Daoy (cell line): ENCODE measurements around the gene SSH2. TPM values are rescaled to one million over a fixed set of nuclear protein-coding genes. Genes with fewer than 3 reads are reported as not detected.
"Not testable (repeated sequence)": the region's sequence is repeated elsewhere in the genome, so short reads cannot be mapped to it uniquely, and the experiment has no call there.

Source experiments
- DNase-seq: peaks from one replicate; pipeline ENCODE4 v3.0.0-alpha.2; 2015; ENCODE audit warnings: low read depth
- total RNA-seq: library from RNA; depleted of rRNA; stranded (reverse); fragments of >200 nt; shearing (Covaris generic); gene quantifications from 2 replicates; pipeline ENCODE4 v1.2.3, GENCODE V29; 2014

SSH2 gene
- total RNA-seq, 1 experiment from 2014 or later: 4.6 TPM

DNA sequence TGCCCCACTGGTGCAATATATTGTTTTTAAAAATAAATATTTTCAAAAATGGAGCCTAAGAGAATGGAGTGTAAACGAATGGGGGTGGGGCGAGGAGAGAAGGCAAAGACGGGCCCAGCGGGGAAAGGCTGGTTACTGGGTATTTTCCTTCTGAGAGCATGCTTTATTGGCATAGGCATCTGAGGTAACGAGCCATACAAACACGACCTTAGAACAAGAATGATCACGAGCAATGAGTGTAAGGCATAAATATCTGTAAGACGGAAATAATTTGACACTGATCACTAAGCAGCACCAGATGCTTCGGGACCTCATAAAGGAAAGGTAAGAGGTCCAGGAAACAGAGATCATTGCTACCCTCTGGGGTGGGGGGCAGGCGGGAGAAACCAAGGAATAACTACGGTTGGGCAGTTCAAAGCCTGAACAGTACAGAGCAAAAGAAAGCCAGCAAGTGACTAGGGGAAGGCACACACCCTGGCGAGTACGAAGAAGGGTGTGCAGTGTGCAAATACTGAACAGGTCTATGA is 959 bp downstream of the SSH2 start:
- peak; percentile 41 for DNase-seq

DNA sequence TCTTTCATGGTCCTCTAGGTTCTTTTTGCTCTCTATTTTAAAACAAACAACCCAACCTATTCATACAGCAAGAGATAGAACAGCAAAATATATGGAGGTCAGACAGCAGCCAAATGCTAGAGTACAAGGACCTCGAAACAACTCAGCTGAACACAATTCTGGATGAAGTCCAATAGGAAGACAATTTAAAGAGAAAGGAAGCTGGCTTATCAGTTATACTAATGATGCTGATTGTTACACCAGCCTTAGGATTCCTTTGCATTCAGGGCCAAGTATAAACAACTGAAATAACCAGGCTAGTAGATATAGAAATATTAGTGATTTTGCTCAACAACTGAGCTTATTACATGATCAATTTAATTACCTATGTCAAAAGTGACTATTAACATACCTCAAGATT is 2.5 kb downstream of the SSH2 start:
- DNase-seq: no peak

DNA sequence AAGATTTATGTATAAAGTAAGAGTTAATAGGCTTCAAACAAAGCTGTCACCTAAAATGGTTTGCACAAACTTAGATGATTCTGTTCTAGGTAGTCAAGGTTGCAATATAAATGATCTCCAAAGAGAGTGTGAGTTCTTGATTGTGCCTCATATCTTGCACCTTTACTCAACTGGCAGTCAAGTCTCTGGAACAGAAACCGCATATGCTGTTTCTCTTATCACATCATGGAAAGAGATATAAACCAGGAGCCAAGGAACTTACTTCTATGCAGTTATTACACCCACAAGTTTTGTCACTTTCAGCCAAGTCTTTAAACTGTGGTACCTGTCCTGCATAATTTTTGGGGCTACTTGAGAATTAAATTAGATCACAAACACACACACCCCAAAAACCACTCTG is 5.2 kb downstream of the SSH2 start:
- DNase-seq: no peak

DNA sequence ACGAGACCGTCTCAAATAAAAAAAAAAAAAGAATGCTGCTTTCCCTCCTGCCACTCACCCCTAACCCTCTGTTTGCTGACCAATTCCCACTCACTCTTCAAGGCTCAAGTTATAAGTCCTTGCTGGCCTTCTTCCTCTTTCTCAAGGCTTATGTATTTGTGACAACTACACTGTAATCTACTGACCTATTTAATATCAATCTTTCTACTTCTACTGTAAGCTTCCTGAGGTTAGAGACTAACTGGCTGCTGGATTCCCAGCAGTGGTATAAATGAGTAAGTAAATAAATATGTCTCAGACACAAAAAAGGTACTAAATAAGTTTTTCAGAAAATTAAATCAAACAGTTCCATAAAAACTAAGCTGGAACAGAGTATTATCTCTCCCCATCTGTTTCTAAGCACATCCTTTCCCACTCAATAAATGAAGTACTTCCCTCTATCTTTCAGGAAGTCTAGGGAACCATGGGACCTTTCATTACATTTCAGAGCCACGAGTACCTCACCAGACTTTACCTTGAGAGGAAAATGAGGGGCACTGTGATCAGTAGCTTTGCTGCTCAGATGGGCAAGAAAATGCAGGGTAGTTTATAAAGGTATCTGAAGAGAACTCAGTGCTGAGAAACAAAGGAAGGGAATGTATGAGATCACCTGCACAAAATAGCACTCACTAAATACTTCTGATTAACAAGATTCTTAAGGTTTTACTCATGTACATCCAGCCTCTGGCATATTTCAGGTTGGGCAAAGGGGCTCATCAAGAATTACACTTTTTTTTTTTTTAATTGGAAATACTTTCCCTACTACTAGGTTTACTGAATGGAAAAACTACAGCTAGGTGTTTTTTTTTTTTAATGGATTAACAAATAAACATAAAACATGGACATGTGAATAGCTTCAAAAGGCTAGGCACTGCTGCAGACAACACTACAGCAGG is 10.8 kb downstream of the SSH2 start:
- peak; percentile 30 for DNase-seq

DNA sequence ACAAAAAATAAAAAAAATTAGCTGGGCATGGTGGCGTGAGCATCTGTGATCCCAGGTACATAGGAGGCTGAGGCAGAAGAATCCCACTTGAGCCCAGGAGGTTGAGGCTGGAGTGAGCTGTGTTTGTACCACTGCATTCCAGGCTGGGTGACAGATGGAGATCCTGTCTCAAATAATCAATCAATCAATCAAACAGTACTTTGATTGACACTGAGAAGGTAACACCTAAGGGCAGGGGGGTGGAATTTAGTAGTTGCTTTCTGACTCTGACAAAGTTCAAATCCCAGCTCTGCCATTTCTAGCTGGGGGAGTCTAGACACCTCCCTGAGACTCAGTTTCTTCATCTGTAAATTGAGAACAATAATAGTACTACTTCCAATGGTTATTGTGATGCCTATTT is 12.0 kb downstream of the SSH2 start:
- DNase-seq: no peak

DNA sequence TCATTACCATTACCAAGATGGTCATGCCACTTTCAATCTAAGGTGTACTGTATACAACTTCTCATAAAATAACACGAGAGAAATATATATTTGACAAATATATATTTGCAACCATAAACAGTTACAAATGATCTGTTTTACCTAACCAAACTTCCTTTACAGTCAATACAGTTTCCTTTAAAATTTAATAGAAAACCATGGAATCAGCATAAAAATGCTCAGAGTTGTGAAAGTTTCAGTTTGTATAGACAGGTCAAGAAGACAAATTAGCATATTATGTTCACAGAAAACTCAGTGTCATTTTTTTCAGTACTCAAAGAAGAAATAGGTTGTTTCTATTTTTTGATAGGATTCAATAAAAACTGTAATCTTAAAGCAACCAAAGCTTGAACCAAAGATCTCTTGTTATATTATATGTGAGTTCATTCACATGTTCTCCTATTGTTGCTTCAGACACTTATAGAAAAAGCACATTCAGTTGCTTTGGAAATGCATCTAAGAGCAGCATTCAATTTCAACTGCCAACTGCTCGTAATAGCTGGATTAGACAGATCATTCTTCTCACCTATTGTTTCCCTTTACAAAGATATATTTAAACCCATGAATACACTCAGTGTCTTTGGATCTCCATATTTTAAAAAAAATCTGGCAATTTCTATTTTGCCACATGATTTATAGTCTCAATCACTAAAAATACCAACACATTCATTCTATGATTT is 15.1 kb downstream of the SSH2 start:
- no peak for DNase-seq

DNA sequence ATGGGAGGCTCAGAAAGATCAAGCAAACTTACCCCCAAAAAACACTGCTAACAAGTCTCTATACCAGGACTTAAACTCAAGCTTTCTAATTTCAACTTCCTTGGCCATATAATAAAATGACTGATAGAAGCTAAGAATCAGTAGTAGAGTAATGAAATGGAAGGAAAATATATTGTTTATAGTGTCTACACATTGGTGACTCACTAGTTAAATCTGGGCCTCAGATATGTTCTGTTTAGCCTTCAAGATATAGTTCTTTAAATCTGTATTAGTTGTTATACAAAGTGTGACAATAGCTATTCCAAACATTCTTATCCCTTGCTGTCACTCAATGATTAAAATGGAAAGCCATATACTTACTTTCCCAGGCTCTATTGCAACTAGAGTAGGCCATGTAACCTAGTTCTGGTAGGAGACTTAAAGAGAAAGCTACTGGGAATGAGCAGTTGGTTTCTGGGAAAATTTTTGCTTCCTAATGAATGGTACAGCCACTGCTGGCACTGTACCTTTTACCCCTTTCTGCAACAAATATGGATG is 18.3 kb downstream of the SSH2 start:
- no peak for DNase-seq

DNA sequence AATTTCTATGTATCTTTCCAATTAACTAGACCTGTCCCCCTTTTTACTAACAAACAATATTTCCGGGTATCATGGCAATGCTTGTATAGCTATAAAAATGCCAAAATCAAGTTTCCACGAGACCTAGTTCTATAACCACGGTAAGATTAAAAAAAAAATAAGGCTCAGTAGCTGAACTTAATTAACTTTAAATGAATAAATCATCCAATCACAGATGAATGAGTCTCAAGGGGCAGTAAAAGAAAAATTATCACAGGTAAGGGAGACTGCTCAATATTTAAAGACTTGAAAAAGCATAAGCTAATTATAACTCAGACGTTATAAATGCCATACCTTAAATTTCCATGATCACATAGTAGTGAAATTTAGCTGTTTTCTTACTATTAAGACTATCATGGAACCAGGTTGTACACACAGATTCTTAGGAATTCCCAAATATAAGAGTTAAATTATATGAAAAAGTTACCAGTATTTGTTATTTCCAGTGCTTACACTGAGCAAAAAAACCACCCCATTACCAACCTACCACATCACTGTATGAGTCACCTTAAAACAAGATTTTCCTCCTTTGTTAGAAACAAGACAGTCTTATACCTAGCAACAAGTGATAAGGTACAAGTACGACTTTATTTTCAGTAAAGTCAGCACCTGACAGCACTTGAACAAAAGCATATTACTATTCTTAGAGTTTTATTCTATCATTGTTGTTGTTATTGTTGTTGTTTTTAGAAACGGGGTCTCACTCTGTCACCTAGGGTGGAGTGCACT is 20.6 kb downstream of the SSH2 start:
- DNase-seq: no peak

DNA sequence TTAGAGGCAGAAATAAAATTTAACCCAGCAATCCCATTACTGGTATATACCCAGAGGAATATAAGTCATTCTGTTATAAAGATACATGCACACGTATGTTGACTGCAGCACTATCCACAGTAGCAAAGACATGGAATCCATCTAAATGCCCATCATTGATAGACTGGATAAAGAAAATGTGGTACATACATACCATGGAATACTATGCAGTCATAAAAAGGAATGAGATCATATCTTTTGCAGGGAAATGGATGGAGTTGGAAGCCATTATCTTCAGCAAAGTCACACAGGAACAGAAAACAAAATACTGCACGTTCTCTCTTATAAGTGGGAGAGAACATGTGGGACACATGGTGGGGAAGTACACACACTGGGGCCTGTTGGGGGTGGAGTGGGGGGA is 23.1 kb downstream of the SSH2 start:
- DNase-seq: no peak

DNA sequence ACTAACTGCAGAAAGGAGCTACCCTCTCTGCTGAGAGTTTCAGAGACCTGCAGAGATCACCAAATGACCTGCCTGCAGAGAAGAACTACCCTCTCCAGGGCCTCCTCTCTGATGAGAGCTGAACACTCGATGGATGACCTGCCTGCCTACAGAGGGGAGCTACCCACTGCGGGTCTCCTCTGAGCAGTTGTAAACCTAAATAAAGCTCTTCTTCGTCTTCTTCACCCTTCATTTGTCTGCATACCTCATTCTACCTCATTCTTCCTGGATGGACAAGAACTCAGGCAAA is 24.2 kb downstream of the SSH2 start:
- no peak for DNase-seq

DNA sequence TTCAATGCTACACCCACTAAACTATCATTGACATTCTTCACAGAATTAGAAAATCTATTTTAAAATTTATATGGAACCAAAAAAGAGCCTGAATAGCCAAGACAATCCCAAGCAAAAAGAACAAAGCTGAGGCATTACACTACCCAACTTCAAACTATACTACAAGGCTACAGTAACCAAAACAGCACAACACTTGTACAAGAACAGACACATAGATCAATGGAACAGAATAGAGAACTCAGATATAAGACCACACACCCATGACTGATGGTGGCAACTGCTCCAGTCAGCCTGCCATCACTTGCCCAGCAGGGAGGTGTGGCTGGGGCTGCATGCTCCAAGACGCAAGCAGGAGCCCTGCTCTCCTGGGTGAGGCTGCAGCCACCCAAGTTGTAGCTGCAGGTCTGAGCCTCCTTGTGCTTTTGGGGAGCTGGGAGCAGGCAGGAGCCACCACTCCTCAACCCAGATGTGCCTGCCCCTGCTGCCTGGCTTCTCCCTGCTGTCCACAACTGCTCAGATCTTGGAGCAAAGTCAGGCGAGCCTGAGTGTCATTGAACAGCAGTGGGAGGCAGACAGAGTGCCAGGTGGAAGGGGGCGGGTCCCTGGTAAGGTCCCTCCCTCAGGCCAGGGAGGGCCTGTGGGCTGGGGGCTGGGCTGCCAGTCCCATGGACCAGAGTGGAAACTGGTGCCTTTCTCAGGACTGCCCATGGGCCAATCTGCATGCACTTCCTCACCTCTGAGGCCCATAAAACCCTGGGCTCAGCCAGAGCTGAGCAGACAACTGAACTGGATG is 24.7 kb downstream of the SSH2 start:
- no peak for DNase-seq

DNA sequence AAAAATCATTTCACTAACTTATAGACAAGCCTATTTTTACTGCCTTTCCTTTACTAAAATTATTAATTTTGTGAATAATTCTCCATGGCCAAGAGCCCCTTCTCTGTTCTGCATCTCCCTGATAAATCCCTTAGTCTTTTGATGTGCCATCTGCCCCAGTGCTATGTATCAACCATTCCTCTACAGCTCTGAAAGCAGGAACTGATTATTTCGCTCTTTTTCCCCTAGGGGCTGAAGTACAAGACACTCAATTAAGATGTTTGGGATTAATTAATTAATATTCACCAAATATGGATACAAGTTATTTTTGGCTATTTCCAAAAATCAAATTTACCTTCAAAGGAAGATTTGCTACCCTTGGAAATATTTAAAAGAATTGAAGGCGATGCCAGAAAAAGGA is 26.6 kb downstream of the SSH2 start:
- DNase-seq: no peak

DNA sequence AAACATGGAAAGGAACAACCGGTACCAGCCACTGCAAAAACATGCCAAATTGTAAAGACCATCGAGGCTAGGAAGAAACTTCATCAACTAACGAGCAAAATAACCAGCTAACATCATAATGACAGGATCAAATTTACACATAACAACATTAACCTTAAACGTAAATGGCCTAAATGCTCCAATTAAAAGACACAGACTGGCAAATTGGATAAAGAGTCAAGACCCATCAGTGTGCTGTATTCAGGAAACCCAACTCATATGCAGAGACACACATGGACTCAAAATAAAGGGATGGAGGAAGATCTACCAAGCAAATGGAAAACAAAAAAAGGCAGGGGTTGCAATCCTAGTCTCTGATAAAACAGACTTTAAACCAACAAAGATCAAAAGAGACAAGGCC is 32.9 kb downstream of the SSH2 start:
- not testable (repeated sequence) for DNase-seq

DNA sequence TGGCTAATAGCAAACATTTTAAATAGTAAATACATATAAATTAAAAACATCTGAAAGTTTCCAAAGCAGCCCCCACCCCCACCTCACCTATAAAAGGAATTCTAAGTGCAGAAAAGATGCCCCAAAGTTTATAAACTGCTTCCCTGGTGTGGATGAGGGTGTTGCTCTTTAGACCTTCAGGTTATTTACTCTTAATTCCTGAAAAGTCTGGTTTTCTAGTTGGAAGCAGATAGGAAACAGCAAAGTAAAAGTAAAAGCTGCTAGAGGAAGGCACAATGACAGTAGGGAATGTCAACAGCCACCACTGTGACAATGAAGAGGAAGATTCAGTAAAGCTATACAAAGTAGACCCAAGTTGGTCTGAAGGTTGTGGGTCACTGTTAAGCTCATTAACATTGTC is 37.8 kb downstream of the SSH2 start:
- no peak for DNase-seq

DNA sequence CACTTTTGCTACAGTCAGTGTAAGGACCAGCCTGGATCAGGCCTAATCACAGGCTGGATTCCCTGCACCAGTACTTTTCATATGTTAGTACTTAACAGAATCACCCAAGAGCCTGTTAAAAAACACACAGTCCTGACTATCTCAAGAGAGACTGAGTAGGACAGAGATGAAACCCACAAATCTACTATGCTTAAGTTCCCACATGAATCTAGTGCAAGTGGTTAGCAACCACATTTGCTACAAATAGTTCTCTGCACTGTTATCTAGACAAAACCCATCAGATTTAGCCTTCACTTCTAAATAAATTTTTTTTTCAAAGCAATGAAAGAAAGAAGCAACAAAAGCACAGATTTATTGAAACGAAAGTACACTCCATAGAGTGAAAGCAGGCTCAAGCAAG is 38.9 kb downstream of the SSH2 start:
- no peak for DNase-seq

DNA sequence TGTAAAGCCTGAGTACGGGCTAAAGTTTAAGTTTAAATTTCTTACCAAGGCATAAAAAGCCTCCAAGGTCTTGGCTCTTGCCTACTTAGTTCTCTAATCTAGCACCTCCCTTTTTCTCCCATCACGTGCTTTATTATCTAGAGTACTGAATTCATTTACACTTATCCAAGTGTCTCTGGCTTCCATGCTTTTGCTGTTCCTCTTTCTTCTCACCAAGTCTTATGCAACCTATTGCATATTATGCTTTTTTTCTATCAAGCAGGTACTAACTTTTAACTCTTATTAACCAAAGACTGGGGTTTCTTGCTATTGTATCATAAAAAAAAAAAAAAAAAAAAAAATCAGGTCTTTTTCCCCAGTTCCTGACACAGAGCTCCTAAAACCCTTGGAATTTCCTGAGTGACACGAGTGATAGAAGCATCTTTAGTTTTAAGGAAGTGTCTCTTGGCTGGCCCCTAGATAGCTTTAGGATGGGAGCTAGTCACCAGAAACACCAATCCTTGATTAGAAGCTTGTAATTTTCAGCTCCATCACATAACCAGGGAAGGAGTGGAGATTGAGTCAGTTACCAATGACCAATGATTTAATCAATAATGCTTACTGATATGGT is 44.9 kb downstream of the SSH2 start:
- no peak for DNase-seq

DNA sequence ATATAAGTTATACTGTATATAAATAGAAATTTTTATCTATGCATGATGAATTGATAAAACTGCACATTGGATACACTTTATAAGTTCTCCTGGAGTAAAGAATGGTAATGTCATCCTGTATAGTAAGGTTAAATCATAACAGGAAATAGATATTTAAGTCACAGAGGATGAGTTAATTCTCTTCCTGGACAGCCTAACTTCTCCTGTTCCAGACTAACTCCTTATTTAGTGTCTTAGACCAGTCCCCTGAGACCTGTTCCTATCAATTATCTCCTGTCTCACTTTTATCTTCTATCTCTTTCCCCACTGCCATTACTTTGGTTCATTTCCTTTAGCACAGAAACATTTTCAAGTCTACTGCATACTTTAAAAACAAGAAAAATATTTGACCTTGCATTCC is 46.5 kb downstream of the SSH2 start:
- no peak for DNase-seq

DNA sequence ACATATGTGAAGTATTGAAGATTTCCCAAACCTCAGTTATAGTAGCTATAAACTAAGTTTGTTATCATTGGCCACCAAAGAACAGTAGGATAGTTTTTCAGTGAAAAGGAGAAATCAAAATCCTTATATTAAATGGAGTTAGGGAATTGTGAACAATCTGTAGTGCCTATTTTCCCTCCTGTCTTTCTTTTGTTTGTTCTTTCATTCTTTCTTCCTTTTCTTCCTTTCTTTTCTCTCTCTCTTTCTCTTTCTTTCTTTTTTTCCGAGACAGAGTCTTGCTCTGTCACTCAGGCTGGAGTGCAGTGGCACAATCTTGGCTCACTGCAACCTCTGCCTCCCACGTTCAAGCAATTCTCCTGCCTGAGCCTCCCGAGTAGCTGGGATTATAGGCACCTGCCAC is 48.8 kb downstream of the SSH2 start:
- DNase-seq: no peak

DNA sequence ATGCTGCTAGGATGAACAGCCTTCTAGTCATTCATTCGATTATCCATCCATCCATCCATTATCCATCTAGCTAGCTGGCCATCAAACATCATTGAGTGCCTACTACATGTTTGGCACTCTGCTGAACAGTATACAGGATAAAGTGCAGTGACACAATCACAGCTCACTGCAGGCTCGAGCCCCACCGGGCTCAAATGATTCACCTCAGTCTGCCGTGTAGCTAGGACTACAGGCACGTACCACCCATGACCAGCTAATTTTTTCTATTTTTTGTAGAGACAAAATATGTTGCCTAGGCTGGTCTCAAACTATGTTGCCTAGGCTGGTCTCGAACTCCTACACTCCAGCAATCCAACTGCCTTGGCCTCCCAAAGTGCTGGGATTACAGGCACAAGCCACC is 50.0 kb downstream of the SSH2 start:
- peak; percentile 58 for DNase-seq

DNA sequence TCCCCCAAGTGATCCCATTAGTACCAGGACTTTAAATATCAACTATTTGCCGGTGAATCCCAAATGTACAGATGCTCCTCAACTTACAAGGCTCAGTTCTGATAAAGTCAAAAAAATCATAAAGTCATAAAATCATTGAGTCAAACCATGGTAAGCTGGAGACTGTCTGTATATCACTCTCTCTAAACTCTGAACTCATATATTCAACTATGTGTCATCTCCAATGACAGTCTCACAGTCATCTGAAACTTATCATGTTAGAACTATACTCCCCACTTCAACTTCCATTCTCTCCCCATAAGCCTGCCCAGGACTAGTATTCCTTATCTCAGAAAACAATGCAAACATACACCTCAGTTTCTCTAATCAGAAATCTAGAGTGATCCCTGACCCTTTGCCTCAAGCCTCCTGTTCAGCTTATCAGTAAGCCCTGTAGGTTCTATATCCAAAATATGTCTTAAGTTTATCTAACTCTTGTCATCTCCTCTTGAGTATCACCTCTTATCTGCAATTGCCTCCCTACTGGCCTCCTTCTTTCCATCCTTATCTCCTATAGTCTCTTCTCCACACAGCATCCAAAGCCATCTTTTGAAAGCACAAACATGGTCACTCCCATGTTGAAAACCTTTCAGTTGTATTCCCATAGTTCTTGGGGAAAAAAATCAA is 55.0 kb downstream of the SSH2 start:
- DNase-seq: no peak
